ENCODE measurements around the gene HMGCS1.

GRCh38 chr5:43353668-43354067 is 40.5 kb upstream of the HMGCS1 start:
- TF ChIP-seq CTCF (IDR thresholded peaks at IDR 0.05; ENCODE audit: insufficient read depth, low read depth, low read length) (no peak), EZH2 (IDR thresholded peaks at IDR 0.05; ENCODE audit: insufficient read depth, low read length) (no peak)

All from astrocyte (in vitro differentiated cells and primary cell).